GM19025 (cell line): Measurements from ENCODE around the gene ZNF428.
"Not testable (repeated sequence)": the region's sequence is repeated elsewhere in the genome, so short reads cannot be mapped to it uniquely, and the experiment has no call there.

Source experiments
- ATAC-seq: cut with Tn5 transposase; IDR thresholded peaks from one replicate; pipeline ENCODE4 v1.9.1; 2021; ENCODE audit warnings: mild to moderate bottlenecking, low read depth, moderate library complexity; ENCODE audit not compliant: unreplicated experiment

Gene ZNF428

DNA sequence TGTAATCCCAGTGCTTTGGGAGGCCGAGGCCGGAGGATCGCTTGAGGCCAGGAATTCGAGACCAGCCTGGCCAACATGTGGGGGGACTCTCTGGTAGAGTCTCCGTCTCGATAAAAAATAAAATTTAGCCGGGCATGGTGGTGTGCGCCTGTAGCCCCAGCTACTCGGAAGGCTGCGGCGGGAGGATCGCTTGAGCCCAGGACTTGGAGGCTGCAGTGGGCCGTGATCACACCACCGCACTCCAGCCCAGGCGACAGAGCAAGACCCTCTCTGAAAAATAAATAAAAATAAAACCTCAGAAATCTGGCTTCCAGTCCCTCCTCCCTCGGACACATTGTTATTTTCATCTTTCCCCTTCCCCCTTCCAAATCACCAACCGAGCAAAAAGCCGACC lies 23.8 kb downstream of the ZNF428 start:
- ATAC-seq = peak; percentile 8

DNA sequence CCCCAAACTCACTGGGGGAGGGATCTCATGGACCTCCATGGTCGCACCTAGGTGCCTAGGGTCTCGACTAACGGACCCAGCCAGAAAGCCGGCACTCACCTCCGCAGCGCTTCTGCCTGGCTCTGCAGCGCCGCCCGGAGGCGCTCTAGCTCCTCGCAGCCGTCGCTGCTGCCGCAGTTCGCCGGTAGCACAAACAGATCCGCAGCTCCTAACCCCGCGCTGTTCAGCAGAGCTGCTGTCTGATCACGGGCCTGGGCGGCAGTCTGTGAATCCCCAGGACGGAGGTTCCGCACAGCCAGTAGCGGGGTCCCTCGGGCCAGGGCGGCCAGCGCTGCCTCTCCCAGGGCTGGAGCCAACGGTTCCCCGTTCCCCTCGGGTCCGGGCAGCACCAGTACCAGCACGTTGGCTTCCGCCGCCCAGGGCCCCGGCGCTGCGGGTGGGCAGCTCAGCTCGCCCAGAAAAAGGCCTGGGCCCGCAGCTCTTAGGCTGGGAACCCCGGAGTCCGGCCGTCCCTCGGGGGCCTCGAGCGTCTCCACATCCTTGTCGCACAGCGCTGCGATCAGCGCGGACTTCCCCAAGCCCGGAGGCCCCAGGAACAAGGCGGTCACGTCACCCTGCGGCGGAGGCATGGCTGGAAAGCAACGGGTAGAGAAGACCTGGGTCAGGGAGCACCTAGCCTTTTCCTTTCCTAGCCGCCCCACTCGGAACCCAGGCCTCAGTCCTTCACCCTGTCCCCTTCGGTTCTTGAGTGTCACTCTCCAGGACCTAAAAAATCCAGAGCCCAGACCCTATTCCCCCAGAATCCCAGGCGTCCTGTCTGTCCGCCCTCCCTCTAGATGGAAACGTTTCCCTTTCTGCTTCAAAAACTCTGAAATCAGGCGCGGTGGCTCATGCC lies 24.5 kb downstream of the ZNF428 start:
- no peak for ATAC-seq

DNA sequence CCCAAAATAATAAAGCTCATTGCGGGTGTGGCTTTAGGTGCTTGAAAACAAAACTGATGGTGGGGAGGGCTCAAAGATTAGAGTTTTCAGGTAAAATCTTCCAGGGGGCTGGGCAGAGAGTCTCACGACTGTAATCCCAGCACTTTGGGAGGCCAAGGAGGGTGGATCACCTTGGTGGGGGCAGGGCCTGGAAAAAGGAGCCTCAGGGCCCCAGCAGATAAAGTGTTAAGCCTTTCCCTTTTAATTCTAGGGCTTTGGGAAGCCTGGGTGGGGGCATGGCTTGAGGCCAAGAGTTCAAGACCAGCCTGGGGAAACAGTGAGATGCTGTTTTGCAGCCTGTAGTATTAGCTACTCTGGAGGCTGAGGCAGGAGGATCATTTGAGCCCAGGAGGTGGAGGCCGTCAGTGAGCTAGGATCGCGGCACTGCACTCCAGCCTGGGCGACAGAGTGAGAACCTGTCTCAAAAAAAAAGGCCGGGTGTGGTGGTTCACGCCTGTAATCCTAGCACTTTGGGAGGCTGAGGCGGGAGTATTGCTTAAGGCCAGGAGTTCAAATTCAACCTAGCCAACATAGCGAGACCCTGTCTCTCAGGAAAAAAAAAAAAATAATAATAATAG lies 25.2 kb downstream of the ZNF428 start:
- ATAC-seq = no peak

DNA sequence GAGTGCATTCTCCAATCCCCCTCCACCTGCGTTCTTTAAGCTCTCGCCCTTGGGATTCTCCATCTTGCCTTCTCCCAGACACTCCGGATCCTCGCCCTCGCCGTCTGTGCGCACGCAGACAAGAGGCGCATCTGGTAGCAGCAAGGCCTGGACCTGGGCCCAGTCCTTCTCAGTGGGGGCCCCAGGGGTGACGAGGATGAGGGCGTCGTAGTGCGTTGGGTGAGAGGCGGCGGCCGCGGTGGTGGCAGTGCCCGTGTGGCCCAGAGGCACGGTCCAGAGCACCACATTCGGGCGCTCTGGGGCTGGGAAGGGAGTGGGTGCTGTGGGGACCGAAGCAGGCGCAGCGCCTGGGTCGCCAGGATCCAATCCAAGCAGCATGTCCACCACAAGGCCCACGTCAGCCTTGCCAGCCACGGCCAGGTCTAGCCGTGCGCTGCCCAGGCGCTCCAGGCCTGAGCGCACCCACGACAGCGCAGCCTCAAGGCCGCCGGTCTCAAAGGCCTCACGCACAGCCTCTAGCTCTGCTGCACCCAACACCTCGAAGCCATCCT lies 26.6 kb downstream of the ZNF428 start:
- ATAC-seq = no peak

DNA sequence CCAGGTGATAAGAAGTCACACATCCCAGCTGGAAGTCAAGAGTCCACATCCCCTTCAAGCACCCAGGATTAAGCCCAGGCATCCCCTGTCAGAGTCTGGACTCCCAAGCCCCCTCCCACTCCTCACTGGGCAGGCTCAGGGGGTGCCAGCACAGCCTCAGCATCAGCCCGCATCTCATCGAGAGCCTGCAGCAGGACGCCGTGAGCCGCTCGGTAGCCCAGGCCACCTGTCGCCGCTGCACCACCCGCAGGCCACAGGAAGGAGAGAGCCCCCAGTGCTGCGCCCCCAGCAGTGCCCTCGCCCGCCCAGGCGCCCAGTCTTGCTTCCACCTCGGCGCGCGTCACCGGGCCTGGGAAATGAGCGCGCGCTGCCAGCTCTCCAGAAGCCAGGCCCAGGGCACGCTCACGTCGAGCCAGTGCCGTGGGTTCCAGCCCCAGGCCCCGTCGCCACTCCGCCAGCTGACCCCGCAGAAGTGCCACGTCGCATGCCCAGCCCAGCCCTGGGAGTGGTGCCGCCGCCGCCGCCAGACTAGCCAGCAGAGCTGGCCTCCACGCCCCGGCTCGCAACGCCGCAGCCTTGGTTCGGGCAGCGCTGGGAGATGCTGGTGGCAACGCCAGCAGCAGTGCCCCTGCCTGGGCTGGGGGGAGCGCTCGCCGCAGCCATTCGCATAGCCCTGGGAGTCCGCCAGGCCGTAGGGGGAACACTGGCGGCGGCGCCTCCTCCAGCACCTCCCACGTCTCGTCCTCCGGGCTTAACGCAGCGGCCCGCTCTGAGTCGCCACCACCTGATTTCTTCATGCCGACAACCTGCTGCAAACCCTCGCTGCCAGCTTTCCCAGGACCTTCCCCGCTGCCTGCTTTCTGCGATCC lies 27.3 kb downstream of the ZNF428 start:
- ATAC-seq = no peak

DNA sequence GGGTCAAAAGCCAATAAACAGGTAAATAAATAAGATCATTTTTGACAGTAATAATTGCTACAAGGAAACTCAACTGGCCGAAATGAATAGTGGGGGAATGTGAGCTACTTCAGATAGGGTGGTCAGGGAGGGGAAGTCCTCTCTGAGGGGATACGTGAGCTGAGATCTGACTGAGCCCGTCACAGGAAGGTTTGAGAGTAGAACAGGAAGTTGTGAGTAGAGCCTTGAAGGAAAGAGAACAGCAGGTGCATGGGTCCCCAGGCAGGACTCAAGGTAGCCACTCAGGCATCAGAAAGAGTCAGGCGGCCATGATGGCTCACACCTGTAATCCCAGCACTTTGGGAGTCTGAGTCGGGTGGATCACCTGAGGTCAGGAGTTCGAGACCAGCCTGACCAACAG lies 29.8 kb downstream of the ZNF428 start:
- no peak for ATAC-seq

DNA sequence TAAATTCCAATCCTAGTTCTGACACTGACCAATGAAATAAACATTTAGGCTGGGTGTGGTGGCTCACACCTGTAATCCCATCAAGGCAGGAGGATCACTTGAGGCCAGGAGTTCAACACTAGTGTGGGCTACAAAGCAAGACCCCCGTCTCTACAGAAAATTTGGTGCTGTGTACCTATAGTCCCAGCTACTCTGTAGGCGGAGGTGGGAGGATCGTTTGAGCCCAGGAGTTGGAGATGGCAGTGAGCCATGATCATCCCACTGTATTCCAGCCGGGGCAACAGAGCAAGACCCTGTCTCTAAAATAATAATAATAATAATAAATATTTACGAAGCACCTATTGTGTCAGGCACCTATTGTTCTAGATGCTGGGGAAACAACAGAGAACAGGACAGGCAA lies 30.2 kb downstream of the ZNF428 start:
- ATAC-seq = no peak

DNA sequence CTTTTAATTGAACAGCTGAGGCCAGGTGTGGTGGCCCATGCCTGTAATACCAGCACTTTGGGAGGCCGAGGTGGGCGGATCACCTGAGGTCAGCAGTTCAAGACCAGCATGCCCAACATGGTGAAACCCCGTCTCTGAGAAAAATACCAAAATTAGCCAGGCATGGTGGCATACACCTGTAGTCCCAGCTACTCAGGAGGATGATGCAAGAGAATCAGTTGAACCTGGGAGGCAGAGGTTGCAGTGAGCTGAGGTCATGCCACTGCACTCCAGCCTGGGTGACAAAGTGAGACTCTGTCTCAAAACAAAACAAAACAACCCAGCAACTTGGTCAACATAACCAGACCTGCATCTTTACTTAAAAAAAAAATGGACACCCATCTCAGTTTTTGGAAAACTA lies 32.4 kb downstream of the ZNF428 start:
- not testable (repeated sequence) for ATAC-seq

DNA sequence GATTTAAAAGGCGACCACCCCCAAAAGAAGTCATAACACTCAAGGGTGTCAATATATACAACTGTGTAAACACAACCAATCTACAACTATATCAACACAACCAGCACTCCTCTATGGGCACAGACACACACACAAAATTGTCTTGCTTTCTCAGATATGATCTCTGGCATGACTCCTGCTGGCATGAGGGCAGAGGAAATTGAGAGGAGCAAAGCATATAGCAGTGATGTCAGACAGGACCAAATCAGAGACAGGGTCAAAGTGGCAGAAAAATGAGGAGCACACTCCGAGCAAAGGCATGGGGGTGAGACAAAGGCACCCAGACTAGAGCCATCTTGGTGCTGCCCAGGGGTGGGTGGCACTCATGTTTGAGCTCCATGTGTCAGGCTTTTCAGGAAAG lies 33.1 kb downstream of the ZNF428 start:
- no peak for ATAC-seq

DNA sequence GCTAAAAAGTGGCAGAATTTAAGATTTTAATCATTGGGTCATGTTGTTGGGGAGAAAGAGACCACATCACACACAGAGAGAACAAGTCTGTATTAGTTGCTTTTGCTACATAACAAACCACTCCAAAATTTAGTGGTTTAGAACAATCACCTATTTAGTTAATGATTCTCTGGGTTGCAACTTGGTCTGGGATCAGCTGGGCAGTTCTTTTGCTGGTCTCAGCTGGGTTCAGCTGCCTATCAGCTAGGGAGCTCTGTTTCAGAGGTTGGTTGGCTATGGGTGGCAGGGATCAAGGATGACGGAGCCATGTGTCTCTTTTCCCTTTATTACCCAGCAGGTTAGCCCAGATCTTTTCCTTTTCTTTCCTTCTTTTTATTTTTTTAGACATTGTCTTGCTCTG lies 34.9 kb downstream of the ZNF428 start:
- no peak for ATAC-seq

DNA sequence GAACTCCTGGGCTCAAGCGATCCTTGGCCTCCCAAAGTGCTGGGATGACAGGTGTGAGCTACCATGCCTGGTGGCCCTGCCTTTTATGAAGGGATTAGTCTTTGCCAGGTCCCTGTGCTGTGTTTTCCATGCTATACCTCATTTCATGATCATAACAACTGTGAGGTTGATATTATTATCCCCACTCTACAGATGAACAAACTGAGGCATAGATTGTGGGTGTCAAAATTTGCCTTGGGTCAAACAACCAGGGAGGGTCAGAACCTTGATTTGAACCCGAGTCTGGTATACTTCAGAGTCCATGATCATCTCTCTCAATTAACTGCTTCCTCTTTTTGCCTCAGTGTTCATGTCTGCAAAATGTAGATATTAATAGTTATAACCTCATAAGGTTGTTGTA lies 36.9 kb downstream of the ZNF428 start:
- no peak for ATAC-seq

DNA sequence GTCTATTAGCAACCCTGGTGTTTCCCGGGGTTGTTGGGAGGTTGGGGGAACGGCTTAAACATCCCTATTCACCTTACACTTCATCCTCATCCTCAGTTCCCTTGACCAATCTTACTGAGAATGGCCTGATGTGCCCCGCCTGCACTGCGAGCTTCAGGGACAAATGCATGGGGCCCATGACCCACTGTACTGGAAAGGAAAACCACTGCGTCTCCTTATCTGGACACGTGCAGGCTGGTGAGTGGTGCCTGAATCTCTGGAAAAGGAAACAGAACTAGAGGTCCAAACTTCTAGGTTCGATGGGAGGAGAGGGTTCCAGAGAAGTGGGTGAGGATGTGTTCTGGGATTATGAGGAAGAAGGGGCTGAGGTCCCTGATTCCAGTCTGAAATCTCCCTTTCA lies 38.0 kb downstream of the ZNF428 start:
- ATAC-seq = no peak

DNA sequence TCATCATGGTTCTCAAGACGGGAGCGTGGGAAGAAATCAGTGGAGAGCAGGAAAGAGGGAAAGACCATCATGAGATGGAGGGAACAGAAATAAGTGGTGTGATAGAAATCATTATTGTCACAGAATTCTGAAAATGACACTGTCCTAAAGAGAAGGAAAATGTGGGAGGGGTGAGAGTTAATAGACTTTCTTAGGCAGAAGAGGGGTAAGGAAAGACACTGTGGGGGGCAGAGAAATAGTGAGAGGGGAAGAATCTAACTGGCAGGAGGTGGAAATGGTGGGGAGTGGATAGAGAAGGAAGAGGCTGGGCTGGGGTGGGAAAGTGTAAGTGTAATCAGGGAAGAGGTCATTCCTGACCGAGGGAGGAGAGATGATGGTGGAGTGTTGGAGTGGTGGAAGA lies 40.6 kb downstream of the ZNF428 start:
- no peak for ATAC-seq

DNA sequence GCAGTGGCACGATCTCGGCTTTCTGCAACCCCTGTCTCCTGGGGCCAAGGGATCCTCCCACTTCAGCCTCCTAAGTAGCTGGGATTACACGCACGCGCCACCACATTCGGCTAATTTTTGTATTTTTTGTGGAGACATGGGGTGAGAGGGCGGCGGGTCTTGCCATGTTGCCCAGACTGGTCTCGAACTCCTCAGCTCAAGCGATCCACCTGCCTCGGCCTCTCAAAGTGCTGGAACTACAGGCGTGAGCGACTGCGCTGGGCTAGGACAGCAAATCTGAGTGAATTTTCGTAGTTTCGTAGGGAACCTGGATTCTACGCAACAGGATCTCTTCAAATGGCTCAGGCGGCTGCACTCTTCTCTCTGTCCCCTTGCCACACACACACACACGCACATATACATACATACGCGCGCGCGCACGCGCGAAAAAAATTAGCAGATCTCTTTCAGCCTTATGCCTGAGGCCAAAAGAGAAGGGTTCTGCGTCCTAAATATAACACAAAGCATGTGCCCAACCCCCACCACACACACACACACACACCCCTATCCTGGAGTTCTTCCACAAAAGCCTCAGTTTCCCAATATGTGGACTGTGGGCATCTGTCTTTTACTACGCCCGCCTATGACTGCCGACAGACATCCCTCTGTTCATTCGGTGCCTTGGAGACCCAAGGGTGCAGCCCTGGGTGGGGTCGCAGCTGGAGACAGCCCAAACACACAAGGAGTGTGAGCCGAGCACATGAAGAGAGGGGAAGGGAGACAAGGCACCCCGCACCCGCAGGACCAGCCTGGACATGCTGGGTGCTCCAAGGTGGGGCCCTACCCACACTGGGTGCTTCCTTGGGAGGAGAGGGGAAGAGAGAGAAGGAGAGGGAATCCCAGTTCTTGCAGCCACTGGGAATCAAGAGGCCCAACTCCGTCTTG lies 43.2 kb downstream of the ZNF428 start:
- ATAC-seq = no peak

DNA sequence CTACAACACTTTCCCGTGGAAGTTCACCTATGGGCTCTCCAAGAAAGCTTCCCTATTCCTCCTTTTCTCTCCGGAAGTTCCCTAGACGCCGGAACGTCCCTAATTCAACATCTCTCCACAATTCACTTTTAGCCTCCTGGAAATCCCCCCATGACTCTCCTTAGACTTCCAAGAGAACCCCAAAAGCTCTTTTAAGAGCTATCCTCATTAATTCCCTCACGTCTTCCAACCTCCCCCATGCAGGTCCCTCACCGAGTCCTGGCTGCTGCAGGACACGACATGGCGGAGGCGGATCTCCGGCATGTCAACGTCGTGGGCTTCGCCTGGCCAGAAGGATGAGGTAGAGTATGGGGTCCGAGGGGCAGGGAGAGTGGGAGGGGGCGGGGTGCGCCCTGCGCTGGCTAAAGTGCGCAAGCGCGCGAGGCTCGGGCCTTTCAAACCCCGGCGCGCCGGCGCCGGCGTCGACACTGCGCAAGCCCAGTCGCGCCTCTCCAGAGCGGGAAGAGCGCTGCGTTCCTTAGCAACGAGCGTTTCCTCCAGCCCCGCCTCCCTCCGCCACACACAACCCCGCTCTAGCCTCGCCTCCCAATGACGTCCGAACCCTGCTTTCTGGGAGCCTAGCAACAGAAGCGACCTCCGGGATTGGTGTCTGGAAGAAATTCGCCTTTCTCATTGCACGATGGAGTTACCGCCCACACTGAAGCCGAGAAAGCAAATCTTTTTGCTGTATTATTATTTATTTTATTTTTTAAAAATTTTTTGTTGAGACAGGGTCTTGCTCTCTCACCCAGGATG lies 44.1 kb downstream of the ZNF428 start, which contains the start of the genes PINLYP and XRCC1:
TSS of gene PINLYP (plus strand) at position 646 of the 795 bp plus-strand sequence. CDS start 1,391 bp downstream, outside the sequence.
TSS of gene XRCC1 (minus strand) at position 372 of the 795 bp plus-strand sequence. CDS start at position 303, 69 bp downstream.
- peak; percentile 95 for ATAC-seq

DNA sequence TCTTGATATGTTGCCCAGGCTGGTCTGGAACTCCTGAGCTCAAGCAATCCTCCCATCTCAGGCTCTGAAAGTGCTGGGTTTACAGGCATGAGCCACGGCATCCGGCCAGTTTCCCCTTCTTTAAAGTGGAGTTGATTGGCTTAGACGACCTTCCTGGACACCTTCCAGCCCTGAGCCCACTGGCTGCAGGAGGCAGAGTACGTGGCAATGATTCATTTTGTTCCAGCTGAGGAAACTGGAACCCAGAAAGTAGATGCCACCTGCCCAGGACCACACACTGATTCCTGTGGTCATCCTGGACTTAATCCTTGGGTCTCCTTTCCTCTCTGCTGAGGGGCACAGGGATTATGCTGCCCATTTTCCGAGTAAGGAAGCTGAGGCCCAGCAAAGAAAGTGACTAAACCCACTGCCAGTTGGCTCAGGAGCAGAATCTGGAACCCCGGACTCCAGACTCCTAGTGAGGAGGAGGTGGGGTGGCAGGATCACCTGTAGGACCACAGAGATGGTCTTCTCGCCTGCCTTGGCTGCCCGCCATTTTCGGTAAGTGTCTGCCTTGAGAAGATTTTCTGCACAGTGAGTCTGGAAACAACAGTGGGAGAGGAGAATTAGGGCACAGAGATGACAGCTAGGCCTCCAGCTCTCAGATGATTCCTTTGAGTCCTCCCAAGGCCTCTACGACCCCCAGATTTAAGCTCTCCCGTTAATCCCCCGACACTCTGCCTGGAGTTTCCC lies 44.8 kb downstream of the ZNF428 start:
- no peak for ATAC-seq

DNA sequence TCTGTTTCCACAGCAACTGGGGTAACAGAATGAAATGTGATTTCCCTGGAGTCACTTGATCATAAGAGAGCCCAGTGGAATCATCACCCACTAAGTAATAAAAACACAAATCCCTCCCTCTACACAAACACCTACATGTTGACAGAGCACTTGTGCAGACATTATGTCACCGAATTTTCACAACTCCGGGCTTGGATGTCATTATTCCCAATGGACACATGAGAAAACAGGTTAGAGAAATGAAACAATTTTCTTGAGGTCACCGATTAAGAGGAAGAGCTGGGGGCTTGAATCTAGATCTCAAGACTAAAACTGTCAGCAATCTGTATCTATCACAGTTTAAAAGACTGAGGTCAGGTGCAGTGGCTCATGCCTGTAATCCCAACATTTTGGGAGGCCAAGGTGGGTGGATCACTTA lies 47.2 kb downstream of the ZNF428 start:
- no peak for ATAC-seq

DNA sequence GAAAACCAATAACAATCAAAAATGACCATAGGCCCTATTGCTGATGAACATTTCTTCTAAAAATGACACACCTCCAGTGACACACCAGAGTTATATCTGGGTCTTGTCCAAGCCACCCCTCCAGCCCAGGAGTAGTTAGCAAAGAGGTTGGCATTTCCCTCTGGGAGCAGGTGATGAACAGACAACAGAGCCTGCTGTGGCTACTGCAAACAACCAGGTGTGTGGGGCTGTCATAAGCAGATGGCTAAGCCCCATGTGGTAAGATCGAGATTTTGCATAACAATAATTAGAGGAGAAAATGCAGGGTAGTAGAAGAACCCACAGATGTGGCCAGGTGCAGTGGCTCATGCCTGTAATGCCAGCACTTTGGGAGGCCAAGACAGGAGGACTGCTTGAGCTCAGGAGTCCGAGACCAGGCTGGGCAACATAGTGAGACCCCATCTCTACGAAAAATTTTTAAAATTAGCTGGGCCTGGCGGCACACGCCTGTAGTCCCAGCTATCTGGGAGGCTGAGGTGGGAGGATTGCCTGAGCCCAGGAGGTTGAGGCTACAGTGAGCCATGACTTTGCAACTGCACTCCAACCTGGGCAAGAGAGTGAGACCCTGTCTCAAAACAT lies 49.1 kb downstream of the ZNF428 start:
- ATAC-seq = no peak
